Transverse colon (tissue), 4 donors: ENCODE measurements around the gene CCN5. TPM values are rescaled to one million over a fixed set of nuclear protein-coding genes. Genes with fewer than 3 reads are reported as not detected.
"Not testable (repeated sequence)": the region's sequence is repeated elsewhere in the genome, so short reads cannot be mapped to it uniquely, and the experiment has no call there.

Experiments used
- DNase-seq: peaks from one replicate; pipeline ENCODE4 v3.0.0-alpha.2; 2019
- H3K27ac ChIP-seq, 4 donors: fragments of 200-600 bp; sonication (generic); 2 replicates each; pipeline ENCODE4 v1.5.1; 2016 to 2018; ENCODE audit warnings: inconsistent platforms in 4 of 4
- H3K27me3 ChIP-seq: fragments of 200-600 bp; sonication (generic); 2 replicates; pipeline ENCODE4 v1.5.1; 2017; ENCODE audit warnings: inconsistent platforms
- H3K36me3 ChIP-seq, 4 donors: fragments of 200-600 bp; sonication (generic); 2 replicates each; pipeline ENCODE4 v1.5.1; 2017 to 2019; ENCODE audit warnings: inconsistent platforms in 4 of 4
- H3K4me1 ChIP-seq, 4 donors: fragments of 200-600 bp; sonication (generic); 2 replicates each; pipeline ENCODE4 v1.5.1; 2017 to 2020; ENCODE audit warnings: inconsistent platforms in 4 of 4
- H3K4me3 ChIP-seq, 4 donors: fragments of 200-600 bp; sonication (generic); 1 replicate in 1 of 4; 2 replicates in 3 of 4; pipeline versions ENCODE4 v1.5.1 to v1.6.1; 2017 to 2019; ENCODE audit warnings: inconsistent platforms in 4 of 4
- H3K9me3 ChIP-seq, 2 donors: fragments of 200-600 bp; sonication (generic); 2 replicates each; pipeline ENCODE4 v1.5.1; 2017 to 2019; ENCODE audit warnings: inconsistent platforms in 2 of 2
- CTCF ChIP-seq, 5 experiments: fragments of 200-600 bp in 3 of 5; fragments of 450-650 bp in 2 of 5; sonication (generic) in 3 of 5; IDR thresholded peaks; 1 replicate in 2 of 5; 2 replicates in 3 of 5; pipeline ENCODE4 v1.5.1; 2016 to 2017; ENCODE audit warnings: antibody characterized with exemption in 5 of 5, inconsistent platforms in 3 of 5, mild to moderate bottlenecking in 2 of 5, moderate library complexity in 1 of 5
- EP300 ChIP-seq: sonication (generic); formaldehyde crosslinking; IDR thresholded peaks from one replicate; pipeline ENCODE4 v1.6.1; 2017; ENCODE audit warnings: antibody characterized with exemption, low read depth
- POLR2A ChIP-seq: fragments of 450-650 bp; IDR thresholded peaks from one replicate; pipeline ENCODE4 v1.6.1; 2016; ENCODE audit warnings: antibody characterized with exemption, mild to moderate bottlenecking, moderate library complexity
- POLR2AphosphoS5 ChIP-seq, 3 donors: sonication (generic); formaldehyde crosslinking; IDR thresholded peaks; one replicate each; pipeline ENCODE4 v1.6.1; 2016; ENCODE audit warnings: antibody characterized with exemption in 3 of 3
- WGBS, 2 donors: methylation state at CpG; one replicate each; pipeline ENCODE4 v1.1.5; 2018; ENCODE audit warnings: low coverage in 1 of 2; 5-methylcytosine and 5-hydroxymethylcytosine counted together
- in situ Hi-C, 4 donors: fragments of 200-750 bp; cut with MboI; loops; one replicate each; pipeline versions ENCODE4 v1.15.0 to v1.15.1; 2017; ENCODE audit warnings: low sequenced_read_pairs in 3 of 4, low pct_ligation_motif_present in 1 of 4, low pct_unique_long_range_greater_than_20kb in 1 of 4
- intact Hi-C: fragments of 100-400 bp; cut with DNase I; formaldehyde crosslinking; loops from one replicate; pipeline ENCODE4 v1.15.1; 2023; ENCODE audit warnings: low total_unique reads
- total RNA-seq, 4 donors: library from RNA; depleted of rRNA; stranded (reverse); fragments of >200 nt; gene quantifications; one replicate each; pipeline ENCODE4 v1.1.0, GENCODE V29; 2016

Gene CCN5
- total RNA-seq, 4 donors from 2014 or later = 9.5 to 20.6 (median 15.9) TPM

DNA sequence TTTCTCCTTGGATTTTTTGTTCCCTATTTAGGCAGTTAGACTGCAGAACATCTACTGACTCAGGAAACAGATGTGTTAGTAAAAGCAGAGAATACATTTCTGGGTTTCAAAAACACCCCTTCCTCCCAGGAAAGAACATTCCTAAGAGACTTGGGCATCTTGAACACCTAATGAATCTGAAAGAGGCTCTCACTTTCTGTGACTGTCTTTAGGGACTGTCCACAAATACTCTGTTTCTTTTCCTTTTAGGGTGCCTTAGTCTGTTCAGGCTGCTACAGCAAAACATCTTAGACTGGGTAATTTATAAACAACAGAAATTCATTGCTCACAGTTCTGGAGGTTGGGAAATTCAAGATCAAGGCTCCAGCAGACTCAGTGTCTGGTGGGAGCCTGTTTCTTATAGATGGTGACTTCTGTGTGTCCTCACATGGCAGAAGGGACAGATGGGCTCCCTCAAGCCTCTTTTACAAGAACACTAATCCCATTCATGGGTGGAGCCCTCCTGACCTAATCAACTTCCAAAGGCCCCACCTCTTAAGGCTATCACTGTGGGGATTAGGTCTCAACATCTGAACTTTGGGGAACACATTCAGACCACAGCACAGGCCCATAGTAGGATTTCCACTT is 19.4 kb upstream of the CCN5 start:
- TF ChIP-seq POLR2AphosphoS5 (IDR thresholded peaks at IDR 0.05) (no peak), CTCF (IDR thresholded peaks at IDR 0.05) (no peak)
- peaks cover 0 to 11% (median 0%) of the 10 kb centered on the region in 4 donors for H3K4me1 ChIP-seq
- no peak overlapping the region for H3K4me3 ChIP-seq
- no peak for DNase-seq
- no peaks in the 10 kb centered on the region for H3K27me3 ChIP-seq
- no peaks in the 10 kb centered on the region for H3K9me3 ChIP-seq
- no peaks in the 10 kb centered on the region for H3K36me3 ChIP-seq
- H3K27ac ChIP-seq = peak overlapping the region in 2 of 4 donors; percentile 21 to 48
- in situ Hi-C loops (loop anchor here in 1 of 4 donors (25.0 kb wide), 1 partner anchor 167 kb away; no protein-coding TSS in a partner anchor), intact Hi-C loops (no loop called here)

DNA sequence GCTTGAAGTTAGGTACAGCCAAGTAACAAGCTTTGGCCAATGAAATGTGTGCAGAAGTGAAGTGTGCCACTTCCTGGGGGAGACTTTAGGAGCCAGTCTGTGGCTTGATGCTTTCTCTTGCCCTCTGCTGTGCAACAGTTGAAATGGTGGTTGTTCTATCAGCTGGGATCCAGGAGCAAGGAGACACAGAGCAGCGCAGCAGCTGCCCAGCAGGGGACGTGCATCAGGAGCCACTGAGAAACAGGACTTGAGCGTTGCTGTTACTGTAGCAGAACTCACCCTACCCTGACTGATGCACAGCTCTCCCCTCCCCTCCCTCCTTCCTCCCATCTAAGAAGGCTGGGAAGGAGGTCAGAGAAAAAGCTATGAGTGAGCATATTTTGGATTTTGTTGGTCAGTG is 18.9 kb upstream of the CCN5 start:
- peaks cover 0 to 11% (median 0%) of the 10 kb centered on the region in 4 donors for H3K4me1 ChIP-seq
- H3K9me3 ChIP-seq = no peaks in the 10 kb centered on the region
- intact Hi-C loops = no loop called here
- H3K36me3 ChIP-seq = no peaks in the 10 kb centered on the region
- WGBS, 2 donors = 65% methylated on average over 3 of the region's 3 CpGs; no CpG with 5 or more reads in 1 of the 2 donors
- no peak overlapping the region for H3K4me3 ChIP-seq
- DNase-seq = no peak
- peak overlapping the region in 2 of 4 donors; percentile 12 to 48 for H3K27ac ChIP-seq
- in situ Hi-C loops = loop anchor here in 1 of 4 donors (25.0 kb wide), 1 partner anchor 166 kb away; no protein-coding TSS in a partner anchor
- H3K27me3 ChIP-seq = no peaks in the 10 kb centered on the region
- TF ChIP-seq EP300 = no peak
- TF ChIP-seq CTCF (IDR thresholded peaks at IDR 0.05) = no peak
- no peak for TF ChIP-seq POLR2AphosphoS5 (IDR thresholded peaks at IDR 0.05)
- TF ChIP-seq POLR2A = no peak

DNA sequence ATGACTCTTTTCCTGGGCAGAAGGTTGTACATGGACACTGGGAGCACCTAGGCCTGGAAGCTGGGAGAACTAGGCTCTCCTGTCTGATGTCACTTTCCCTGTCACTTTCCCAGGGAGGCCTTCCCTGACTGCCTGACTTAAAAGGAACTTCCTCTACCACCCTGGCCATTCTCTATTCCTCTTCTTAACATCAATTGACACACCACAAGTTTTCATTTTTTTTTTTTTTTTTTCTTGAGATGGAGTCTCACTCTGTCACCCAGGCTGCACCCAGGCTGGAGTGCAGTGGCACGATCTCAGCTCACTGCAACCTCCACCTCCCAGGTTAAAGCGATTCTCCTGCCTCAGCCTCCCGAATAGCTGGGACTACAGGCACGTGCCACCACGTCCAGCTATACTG is 18.1 kb upstream of the CCN5 start:
- peaks cover 0 to 11% (median 0%) of the 10 kb centered on the region in 4 donors for H3K4me1 ChIP-seq
- intact Hi-C loops, H3K27me3 ChIP-seq, DNase-seq, H3K36me3 ChIP-seq, H3K9me3 ChIP-seq, H3K27ac ChIP-seq, H3K4me3 ChIP-seq: not testable (repeated sequence)
- in situ Hi-C loops = loop anchor here in 1 of 4 donors (25.0 kb wide), 1 partner anchor 165 kb away; no protein-coding TSS in a partner anchor
- WGBS, 2 donors = 91 to 94% methylated on average over 5 of the region's 5 CpGs

DNA sequence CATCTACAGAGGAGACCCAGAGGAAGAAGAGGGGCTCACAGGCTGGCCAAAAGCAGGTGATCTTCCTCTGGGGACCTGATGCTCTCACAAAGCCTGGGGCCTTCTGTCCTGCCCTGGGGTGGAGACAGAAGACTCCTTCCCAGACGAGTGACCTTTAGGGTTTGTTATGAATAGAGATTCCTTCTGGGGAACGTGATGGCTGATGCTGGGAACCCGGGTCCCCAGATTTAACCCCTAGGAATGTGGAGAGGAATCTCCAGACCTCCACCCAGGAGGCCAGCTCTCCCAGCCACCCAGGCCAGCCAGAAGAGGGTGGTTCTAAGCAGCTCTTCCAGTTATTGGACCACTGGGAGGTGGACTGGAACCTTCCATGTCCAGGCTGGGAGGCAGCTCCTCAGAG is 16.8 kb upstream of the CCN5 start:
- Histone ChIP-seq H3K36me3 (no peaks in the 10 kb centered on the region), H3K27me3 (no peaks in the 10 kb centered on the region), H3K4me1 (peaks cover 0 to 12% (median 8%) of the 10 kb centered on the region in 4 donors), H3K27ac (no peak overlapping the region), H3K9me3 (no peaks in the 10 kb centered on the region), H3K4me3 (no peak overlapping the region)
- intact Hi-C loops = no loop called here
- 67% methylated on average over 3 of the region's 3 CpGs; no CpG with 5 or more reads in 1 of the 2 donors for WGBS, 2 donors
- TF ChIP-seq POLR2A (no peak), POLR2AphosphoS5 (IDR thresholded peaks at IDR 0.05) (no peak), EP300 (no peak), CTCF (IDR thresholded peaks at IDR 0.05) (no peak)
- in situ Hi-C loops = loop anchor here in 1 of 4 donors (25.0 kb wide), 1 partner anchor 164 kb away; no protein-coding TSS in a partner anchor
- no peak for DNase-seq

DNA sequence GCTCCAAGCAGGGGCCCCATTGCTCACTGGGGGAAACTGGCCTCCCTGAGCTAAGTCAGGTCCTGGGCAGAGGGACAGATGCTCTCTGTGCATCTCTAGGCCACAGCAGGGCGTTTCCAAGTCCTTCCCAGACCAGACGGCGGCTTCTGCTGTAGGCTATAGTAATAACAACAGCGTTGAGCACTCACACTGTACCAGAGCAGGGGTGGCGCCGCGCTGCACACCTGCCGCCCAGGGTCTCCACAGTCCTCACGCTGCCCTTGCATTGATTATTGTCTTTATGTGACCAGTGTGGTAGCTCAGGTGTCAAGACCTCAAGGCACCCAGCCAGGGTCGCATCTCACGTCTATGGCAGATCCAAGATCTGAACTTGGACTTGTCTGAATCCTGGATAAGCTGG is 14.9 kb upstream of the CCN5 start:
- Histone ChIP-seq H3K9me3 (no peaks in the 10 kb centered on the region), H3K4me3 (no peak overlapping the region), H3K36me3 (no peaks in the 10 kb centered on the region), H3K4me1 (peaks cover 0 to 12% (median 6%) of the 10 kb centered on the region in 4 donors), H3K27ac (no peak overlapping the region), H3K27me3 (no peaks in the 10 kb centered on the region)
- 89% methylated on average over 11 of the region's 11 CpGs; no CpG with 5 or more reads in 1 of the 2 donors for WGBS, 2 donors
- DNase-seq = no peak
- no peak for TF ChIP-seq CTCF (IDR thresholded peaks at IDR 0.05)
- no peak for TF ChIP-seq POLR2AphosphoS5 (IDR thresholded peaks at IDR 0.05)
- TF ChIP-seq EP300 = no peak
- TF ChIP-seq POLR2A = no peak
- in situ Hi-C loops (no loop called here), intact Hi-C loops (no loop called here)
